Ureter (tissue), 1 donor: ENCODE results near the gene TNS1. TPM values are rescaled to one million over a fixed set of nuclear protein-coding genes. Genes with fewer than 3 reads are reported as not detected.

Experiments
- DNase-seq: peaks from one replicate; pipeline ENCODE4 v3.0.0-alpha.2; 2020; ENCODE audit warnings: low spot score
- total RNA-seq: library from RNA; stranded (reverse); gene quantifications from one replicate; pipeline ENCODE4 v1.2.4, GENCODE V29; 2023
- donor health status: DM: yes; HTN: yes; CAD: no.

TNS1 gene
- total RNA-seq, 1 donor from 2014 or later = 581 TPM

- no peak for DNase-seq
Observed at GRCh38 chr2:217873371-217873770, 129.4 kb downstream of the TNS1 start.

GRCh38 chr2:217872319-217872718 is 130.5 kb downstream of the TNS1 start:
- no peak for DNase-seq

GRCh38 chr2:217870528-217871011 is 132.2 kb downstream of the TNS1 start:
- no peak for DNase-seq

GRCh38 chr2:217868911-217869334 is 133.9 kb downstream of the TNS1 start:
- DNase-seq = no peak

- DNase-seq = no peak
Observed at GRCh38 chr2:217868265-217868892, 134.4 kb downstream of the TNS1 start.

- no peak for DNase-seq
Observed at GRCh38 chr2:217866457-217866856, 136.3 kb downstream of the TNS1 start.

GRCh38 chr2:217864963-217865772 is 137.6 kb downstream of the TNS1 start:
- no peak for DNase-seq

- DNase-seq = no peak
Observed at GRCh38 chr2:217863883-217864282, 138.9 kb downstream of the TNS1 start.

- DNase-seq = no peak
Observed at GRCh38 chr2:217861334-217861877, 141.4 kb downstream of the TNS1 start.

- no peak for DNase-seq
Observed at GRCh38 chr2:217859926-217860325, 142.9 kb downstream of the TNS1 start.

GRCh38 chr2:217858519-217859491 is 144.0 kb downstream of the TNS1 start:
- peak; percentile 83 for DNase-seq

- DNase-seq = no peak
Observed at GRCh38 chr2:217857624-217858506, 144.9 kb downstream of the TNS1 start.

GRCh38 chr2:217856871-217857270 is 145.9 kb downstream of the TNS1 start:
- no peak for DNase-seq

GRCh38 chr2:217856159-217856558 is 146.6 kb downstream of the TNS1 start:
- DNase-seq = no peak

- DNase-seq = no peak
Observed at GRCh38 chr2:217854684-217855420, 147.9 kb downstream of the TNS1 start.

- no peak for DNase-seq
Observed at GRCh38 chr2:217853961-217854360, 148.8 kb downstream of the TNS1 start.

GRCh38 chr2:217853301-217853881 is 149.4 kb downstream of the TNS1 start:
- no peak for DNase-seq

GRCh38 chr2:217852555-217853211 is 150.1 kb downstream of the TNS1 start:
- no peak for DNase-seq
